Colonic mucosa (tissue), 4 donors: ENCODE measurements around the gene NPBWR2. TPM values are rescaled to one million over a fixed set of nuclear protein-coding genes. Genes with fewer than 3 reads are reported as not detected.
"Not testable (repeated sequence)": the region's sequence is repeated elsewhere in the genome, so short reads cannot be mapped to it uniquely, and the experiment has no call there.

Source experiments
- DNase-seq: peaks from one replicate; pipeline ENCODE4 v3.0.0-alpha.2; 2020
- H3K27ac ChIP-seq: fragments of 200-600 bp; one replicate; pipeline ENCODE4 v1.8.0; 2021
- H3K27me3 ChIP-seq: fragments of 200-600 bp; one replicate; pipeline ENCODE4 v1.8.0; 2021
- H3K36me3 ChIP-seq: fragments of 200-600 bp; one replicate; pipeline ENCODE4 v1.8.0; 2021
- H3K4me1 ChIP-seq: fragments of 200-600 bp; one replicate; pipeline ENCODE4 v1.8.0; 2021; ENCODE audit warnings: mild to moderate bottlenecking
- H3K4me3 ChIP-seq: fragments of 200-600 bp; one replicate; pipeline ENCODE4 v1.8.0; 2021
- H3K9ac ChIP-seq, 2 donors: one replicate each; pipeline ENCODE4 v1.7.0; 2013; ENCODE audit warnings: control low read depth in 2 of 2, low read depth in 2 of 2, low read length in 2 of 2
- H3K9me3 ChIP-seq: fragments of 200-600 bp; one replicate; pipeline ENCODE4 v1.8.0; 2021
- CTCF ChIP-seq: fragments of 200-600 bp; IDR thresholded peaks from one replicate; pipeline ENCODE4 v1.8.0; 2022; ENCODE audit warnings: antibody characterized with exemption, mild to moderate bottlenecking
- intact Hi-C: fragments of 100-400 bp; cut with DNase I; formaldehyde crosslinking; loops from one replicate; pipeline ENCODE4 v1.14.1; 2022
- total RNA-seq, 2 donors: library from RNA; stranded (reverse); fragmentation: NEBNext Ultra II Directional in 1 of 2; extraction: Animal tissue kit (Norgen Biotek cat#: 25700) in 1 of 2; gene quantifications; one replicate each; pipeline ENCODE4 v1.2.1, GENCODE V29; 2021
- donor health status: healthy.
- donor health status: DM: no; HTN: no; CAD: no.
- donor health status: DM: no; HTN: no; CAD: no.

NPBWR2 gene
- total RNA-seq, 2 donors from 2014 or later, result not detected

DNA sequence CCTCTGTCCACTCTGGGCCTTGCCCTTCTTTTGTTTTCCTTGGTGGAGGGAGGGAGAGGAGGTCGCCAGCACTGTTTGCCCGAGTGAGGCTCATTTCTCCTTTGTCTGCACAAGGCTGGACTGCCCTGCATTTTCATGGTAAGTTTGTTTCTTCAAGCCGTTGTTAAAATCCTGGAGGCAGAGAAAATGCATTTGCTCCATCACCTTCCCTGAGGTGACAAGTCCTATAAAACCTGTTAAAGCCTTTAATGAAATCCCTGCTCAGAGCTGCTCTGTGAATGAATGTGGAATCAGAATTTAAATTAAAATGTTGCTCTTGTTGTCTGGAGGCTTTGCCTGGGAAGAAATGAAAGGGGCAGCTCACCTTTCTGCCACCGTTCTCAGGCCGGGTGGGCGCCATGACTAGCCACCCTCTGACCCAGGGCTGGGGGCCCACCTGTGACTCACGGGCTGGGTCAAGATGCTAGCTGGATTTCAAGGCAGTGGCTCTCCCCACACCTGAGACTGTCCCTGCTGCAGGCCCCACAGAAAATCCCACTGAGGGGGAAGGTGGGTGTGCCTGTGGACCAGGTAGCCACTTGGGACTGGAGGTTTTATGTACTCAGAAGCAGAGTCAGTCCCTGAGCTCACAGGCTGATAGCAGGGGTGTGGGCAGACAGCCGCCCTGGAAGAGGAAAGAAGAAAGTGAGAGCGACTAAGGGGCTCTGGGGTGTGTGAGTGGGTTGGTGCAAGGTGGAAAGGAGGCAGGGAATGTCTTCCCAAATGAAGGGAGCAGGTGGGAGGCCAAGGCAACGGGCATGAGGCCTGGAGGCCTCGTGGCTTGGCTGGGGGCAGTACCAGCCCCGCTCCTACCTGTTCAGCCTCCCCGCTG lies 32.9 kb upstream of the NPBWR2 start:
- no peak overlapping the region for H3K4me3 ChIP-seq
- TF ChIP-seq CTCF, result no peak
- no peaks in the 10 kb centered on the region for H3K9me3 ChIP-seq
- no peaks in the 10 kb centered on the region for H3K27me3 ChIP-seq
- H3K27ac ChIP-seq, result no peak overlapping the region
- DNase-seq, result no peak
- H3K36me3 ChIP-seq, result no peaks in the 10 kb centered on the region
- H3K4me1 ChIP-seq, result no peaks in the 10 kb centered on the region
- no peak overlapping the region for H3K9ac ChIP-seq
- intact Hi-C loops, result no loop called here

DNA sequence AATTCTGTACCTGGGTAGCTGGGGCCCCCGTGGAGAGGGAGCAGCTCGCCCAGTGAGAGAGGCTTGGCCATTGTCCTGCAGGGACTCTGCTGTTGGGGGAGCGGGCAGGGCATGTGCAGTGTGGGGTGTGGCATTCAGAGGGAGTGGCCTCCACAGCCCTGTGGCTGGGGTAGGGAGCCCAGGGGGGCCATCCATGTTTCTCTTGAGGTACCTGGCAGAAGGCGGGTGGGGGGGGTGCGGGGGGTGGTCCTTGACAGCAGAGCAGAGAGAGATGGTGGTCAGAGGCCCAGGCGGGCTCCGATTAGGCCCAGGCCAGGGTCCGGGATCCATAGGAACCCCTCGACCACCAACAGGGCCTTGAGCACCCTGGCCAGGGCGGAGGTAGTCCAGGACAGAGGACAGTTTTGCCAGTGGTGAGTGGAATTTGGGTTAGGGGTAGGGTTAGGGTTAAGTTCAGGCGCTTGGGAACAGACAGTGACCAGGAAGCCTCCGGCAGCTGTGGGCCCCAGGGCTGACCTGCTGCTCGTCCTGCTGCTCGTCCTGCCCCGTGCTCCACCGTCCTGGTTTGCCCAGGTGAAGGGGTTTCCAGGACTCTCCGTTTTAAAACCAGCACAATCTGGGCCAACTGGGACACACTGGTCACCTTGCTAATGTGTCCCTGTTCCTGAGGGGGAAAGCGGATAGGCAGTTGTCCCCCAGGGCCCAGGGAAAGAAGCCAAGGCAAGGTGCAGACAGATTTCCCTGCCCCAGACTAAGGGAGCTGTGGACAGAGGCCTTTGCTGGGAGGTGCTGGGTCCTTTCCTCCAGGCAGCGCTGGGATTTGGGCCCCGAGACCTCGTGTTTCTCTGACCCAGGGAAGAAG lies 32.1 kb upstream of the NPBWR2 start:
- no peak for DNase-seq
- H3K9ac ChIP-seq, result no peak overlapping the region
- H3K36me3 ChIP-seq, result no peaks in the 10 kb centered on the region
- H3K9me3 ChIP-seq, result no peaks in the 10 kb centered on the region
- no peaks in the 10 kb centered on the region for H3K4me1 ChIP-seq
- no peaks in the 10 kb centered on the region for H3K27me3 ChIP-seq
- no peak for TF ChIP-seq CTCF
- no peak overlapping the region for H3K27ac ChIP-seq
- intact Hi-C loops, result no loop called here
- H3K4me3 ChIP-seq, result no peak overlapping the region

GRCh38 chr20:64138276-64138815 lies 31.0 kb upstream of the NPBWR2 start:
- no peak for DNase-seq
- H3K9ac ChIP-seq, result no peak overlapping the region
- H3K4me1 ChIP-seq, result no peaks in the 10 kb centered on the region
- H3K27ac ChIP-seq, result no peak overlapping the region
- H3K9me3 ChIP-seq, result no peaks in the 10 kb centered on the region
- intact Hi-C loops, result no loop called here
- H3K27me3 ChIP-seq, result no peaks in the 10 kb centered on the region
- H3K36me3 ChIP-seq, result no peaks in the 10 kb centered on the region
- H3K4me3 ChIP-seq, result no peak overlapping the region
- TF ChIP-seq CTCF, result no peak

DNA sequence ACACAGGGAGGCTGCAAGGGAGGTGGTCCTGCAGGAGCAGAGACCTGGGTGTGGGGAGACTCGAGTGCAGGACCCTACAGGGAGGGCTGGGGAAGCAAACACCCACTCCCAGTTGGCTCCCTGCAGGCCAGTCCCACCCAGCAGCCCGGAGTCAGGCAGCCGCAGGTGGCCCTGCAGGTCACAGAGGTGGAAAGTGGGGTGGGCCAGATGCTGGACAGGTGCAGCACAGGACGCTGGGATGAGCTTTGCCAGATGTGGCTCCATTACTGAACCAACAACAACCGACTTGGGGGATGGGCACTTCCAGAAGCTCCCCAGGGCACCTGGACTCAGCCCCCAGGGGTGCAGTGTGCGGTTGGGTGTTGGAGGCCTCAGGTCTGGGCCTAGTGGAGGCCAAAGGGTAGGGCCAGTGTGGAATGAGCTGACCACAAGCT lies 30.2 kb upstream of the NPBWR2 start:
- no peaks in the 10 kb centered on the region for H3K9me3 ChIP-seq
- no peaks in the 10 kb centered on the region for H3K4me1 ChIP-seq
- intact Hi-C loops, result no loop called here
- no peak for TF ChIP-seq CTCF
- no peak overlapping the region for H3K4me3 ChIP-seq
- no peak overlapping the region for H3K27ac ChIP-seq
- no peak overlapping the region for H3K9ac ChIP-seq
- no peaks in the 10 kb centered on the region for H3K27me3 ChIP-seq
- no peaks in the 10 kb centered on the region for H3K36me3 ChIP-seq
- DNase-seq, result no peak

DNA sequence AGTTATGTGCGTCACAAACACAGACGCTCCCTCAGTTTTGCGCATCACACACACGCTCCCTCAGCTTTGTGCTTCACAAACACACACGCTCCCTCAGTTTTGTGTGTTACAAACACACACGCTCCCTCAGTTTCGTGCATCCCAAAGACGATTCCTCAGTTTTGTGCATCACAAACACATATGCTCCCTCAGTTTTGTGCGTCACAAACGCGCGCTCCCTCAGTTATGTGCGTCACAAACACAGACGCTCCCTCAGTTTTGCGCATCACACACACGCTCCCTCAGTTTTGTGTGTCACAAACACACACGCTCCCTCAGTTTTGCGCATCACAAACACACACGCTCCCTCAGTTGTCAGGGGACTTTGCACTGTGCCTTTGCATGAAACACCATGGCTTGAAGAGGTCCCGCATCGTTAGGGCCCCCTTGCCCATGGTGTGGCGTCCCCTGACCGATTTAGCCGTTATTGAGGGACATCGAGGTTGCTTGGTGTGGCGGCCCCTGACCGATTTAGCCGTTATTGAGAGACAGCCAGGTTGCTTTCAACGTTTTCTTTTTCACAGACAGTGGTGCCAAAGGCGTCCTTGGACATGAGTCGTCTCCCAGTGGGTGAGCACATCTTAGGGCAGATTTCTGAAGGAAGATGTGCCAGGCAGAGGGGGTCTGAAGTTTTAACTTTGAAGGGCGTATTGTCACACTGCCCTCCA lies 28.8 kb upstream of the NPBWR2 start:
- Histone ChIP-seq H3K4me3 (no peak overlapping the region), H3K36me3 (no peaks in the 10 kb centered on the region), H3K9me3 (no peaks in the 10 kb centered on the region), H3K9ac (no peak overlapping the region), H3K27ac (no peak overlapping the region), H3K27me3 (no peaks in the 10 kb centered on the region), H3K4me1 (no peaks in the 10 kb centered on the region)
- intact Hi-C loops, result no loop called here
- no peak for TF ChIP-seq CTCF
- DNase-seq, result no peak

- H3K36me3 ChIP-seq, H3K27ac ChIP-seq, H3K27me3 ChIP-seq, H3K9me3 ChIP-seq, H3K4me1 ChIP-seq, intact Hi-C loops, H3K9ac ChIP-seq, DNase-seq, H3K4me3 ChIP-seq: not testable (repeated sequence)
These were observed 27.4 kb upstream of the NPBWR2 start for GRCh38 chr20:64134744-64135143.
